ENCODE data around the gene DLX5. TPM values are rescaled to one million over a fixed set of nuclear protein-coding genes. Genes with fewer than 3 reads are reported as not detected.

DLX5 gene
- total RNA-seq, 4 donors from 2014 or later = 20.9 to 45.9 (median 35.3) TPM

GRCh38 chr7:96982586-96982985, 42.0 kb downstream of the DLX5 start:
- H3K4me3 ChIP-seq (ENCODE audit: low read depth, poor library complexity, severe bottlenecking) = no peak overlapping the region
- DNase-seq (ENCODE audit: low spot score in 2 of 2) = no peak
- no peak for TF ChIP-seq POLR2A (IDR thresholded peaks at IDR 0.05)
- TF ChIP-seq, protein P1, sequence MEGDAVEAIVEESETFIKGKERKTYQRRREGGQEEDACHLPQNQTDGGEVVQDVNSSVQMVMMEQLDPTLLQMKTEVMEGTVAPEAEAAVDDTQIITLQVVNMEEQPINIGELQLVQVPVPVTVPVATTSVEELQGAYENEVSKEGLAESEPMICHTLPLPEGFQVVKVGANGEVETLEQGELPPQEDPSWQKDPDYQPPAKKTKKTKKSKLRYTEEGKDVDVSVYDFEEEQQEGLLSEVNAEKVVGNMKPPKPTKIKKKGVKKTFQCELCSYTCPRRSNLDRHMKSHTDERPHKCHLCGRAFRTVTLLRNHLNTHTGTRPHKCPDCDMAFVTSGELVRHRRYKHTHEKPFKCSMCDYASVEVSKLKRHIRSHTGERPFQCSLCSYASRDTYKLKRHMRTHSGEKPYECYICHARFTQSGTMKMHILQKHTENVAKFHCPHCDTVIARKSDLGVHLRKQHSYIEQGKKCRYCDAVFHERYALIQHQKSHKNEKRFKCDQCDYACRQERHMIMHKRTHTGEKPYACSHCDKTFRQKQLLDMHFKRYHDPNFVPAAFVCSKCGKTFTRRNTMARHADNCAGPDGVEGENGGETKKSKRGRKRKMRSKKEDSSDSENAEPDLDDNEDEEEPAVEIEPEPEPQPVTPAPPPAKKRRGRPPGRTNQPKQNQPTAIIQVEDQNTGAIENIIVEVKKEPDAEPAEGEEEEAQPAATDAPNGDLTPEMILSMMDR (IDR thresholded peaks at IDR 0.05) = no peak
- WGBS, 2 donors = 94 to 95% methylated on average over 1 of the region's 1 CpG
- intact Hi-C loops (cut with DNase I; ENCODE audit: low total_unique reads) = no loop called here

DNA sequence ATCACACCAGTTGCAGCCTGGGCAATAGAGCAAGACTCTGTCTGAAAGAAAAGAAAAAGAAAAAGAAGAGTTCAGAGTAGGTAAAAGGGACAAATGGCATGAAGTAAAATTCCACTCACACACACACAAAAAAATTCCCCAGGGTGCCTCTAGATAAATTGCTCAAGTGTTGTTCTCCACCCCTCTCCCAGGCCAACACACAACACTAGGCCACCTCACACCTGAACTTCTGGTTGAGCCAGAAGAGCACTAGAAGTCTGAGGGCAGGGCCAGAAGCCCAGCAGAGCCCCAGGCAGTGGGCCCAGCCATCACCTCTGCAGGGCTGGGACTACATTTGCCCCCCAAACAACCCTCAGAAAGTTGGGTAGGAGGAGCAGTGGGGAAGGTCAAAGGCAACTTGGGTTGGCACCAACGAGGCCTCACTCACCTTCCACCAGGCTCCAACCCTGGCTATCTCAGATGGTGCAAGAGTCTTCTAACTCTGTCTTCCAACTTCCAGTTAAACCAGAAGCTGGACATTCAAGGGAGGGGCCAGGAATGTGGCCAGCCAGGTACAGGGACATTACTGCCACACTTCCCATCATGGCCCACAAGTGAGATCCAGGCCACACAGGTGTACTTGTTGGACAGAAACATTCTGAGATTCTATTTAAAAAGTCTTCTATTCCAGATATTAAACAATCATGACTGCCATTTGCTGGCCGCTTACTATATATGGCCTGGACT, 44.9 kb downstream of the DLX5 start:
- DNase-seq (ENCODE audit: low spot score in 2 of 2) = no peak
- WGBS, 2 donors = 92 to 94% methylated on average over 2 of the region's 2 CpGs
- intact Hi-C loops (cut with DNase I; ENCODE audit: low total_unique reads) = no loop called here

DNA sequence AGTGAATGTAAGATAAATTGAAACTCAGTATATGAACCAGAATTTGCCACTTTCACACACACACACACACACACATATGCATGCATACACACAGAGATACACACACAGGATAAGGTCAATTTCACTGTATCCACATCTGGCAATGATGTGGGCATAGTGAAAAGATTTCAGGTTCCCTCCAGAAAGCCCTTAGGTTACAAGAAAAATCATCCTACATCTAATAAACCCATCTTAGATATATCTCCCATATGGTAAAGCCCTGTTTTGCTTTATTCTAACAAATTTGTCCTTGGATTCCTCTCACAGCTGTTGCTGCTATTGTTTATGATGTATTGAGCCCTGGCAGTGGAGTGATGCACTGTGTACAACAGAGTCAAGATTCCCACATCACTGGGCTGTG, 47.2 kb downstream of the DLX5 start:
- intact Hi-C loops (cut with DNase I; ENCODE audit: low total_unique reads) = no loop called here
- no peak for TF ChIP-seq POLR2A (IDR thresholded peaks at IDR 0.05)
- TF ChIP-seq, protein P1 (IDR thresholded peaks at IDR 0.05) = no peak
- DNase-seq (ENCODE audit: low spot score in 2 of 2) = no peak
- H3K4me3 ChIP-seq (ENCODE audit: low read depth, poor library complexity, severe bottlenecking) = no peak overlapping the region

More for the DNA sequence above, 44.9 kb downstream of the DLX5 start:
- H3K4me3 ChIP-seq (ENCODE audit: low read depth, poor library complexity, severe bottlenecking) = no peak overlapping the region
- TF ChIP-seq, protein P1 (IDR thresholded peaks at IDR 0.05) = no peak
- no peak for TF ChIP-seq POLR2A (IDR thresholded peaks at IDR 0.05)

- 64 to 67% methylated on average over 2 of the region's 2 CpGs for WGBS, 2 donors
- no peak overlapping the region for H3K4me3 ChIP-seq (ENCODE audit: low read depth, poor library complexity, severe bottlenecking)
- TF ChIP-seq, protein P1 (IDR thresholded peaks at IDR 0.05) = no peak
- TF ChIP-seq POLR2A (IDR thresholded peaks at IDR 0.05) = no peak
- no peak for DNase-seq (ENCODE audit: low spot score in 2 of 2)
- intact Hi-C loops (cut with DNase I; ENCODE audit: low total_unique reads) = no loop called here
These were observed 48.5 kb downstream of the DLX5 start for GRCh38 chr7:96976106-96976505.

GRCh38 chr7:96973986-96974385, 50.6 kb downstream of the DLX5 start:
- WGBS, 2 donors = 46 to 64% methylated on average over 2 of the region's 2 CpGs
- intact Hi-C loops (cut with DNase I; ENCODE audit: low total_unique reads) = no loop called here
- DNase-seq (ENCODE audit: low spot score in 2 of 2) = no peak
- H3K4me3 ChIP-seq (ENCODE audit: low read depth, poor library complexity, severe bottlenecking) = no peak overlapping the region
- no peak for TF ChIP-seq POLR2A (IDR thresholded peaks at IDR 0.05)
- TF ChIP-seq, protein P1 (IDR thresholded peaks at IDR 0.05) = no peak

DNA sequence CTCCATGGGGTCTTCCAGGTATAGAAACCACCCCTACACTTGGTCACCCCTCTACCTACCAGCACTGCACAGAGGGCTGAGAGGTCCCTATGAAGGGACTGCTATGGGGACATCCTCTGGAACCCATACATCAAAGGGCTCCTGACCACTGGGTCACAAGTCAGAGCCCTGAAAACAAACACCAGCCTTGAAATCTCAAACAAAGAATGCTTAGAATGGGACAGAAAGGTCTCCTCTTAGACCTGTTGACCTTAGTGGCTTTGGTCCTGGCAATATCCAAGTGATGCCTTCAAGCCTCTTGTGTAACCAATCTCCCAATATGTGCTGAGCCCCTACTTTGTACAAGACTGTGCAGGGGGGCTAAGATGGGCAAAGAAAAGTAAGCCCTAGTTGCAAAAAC, 53.9 kb downstream of the DLX5 start:
- no peak for DNase-seq (ENCODE audit: low spot score in 2 of 2)
- H3K4me3 ChIP-seq (ENCODE audit: low read depth, poor library complexity, severe bottlenecking) = no peak overlapping the region
- TF ChIP-seq, protein P1 (IDR thresholded peaks at IDR 0.05) = no peak
- no peak for TF ChIP-seq POLR2A (IDR thresholded peaks at IDR 0.05)
- intact Hi-C loops (cut with DNase I; ENCODE audit: low total_unique reads) = no loop called here
